Measurements from ENCODE around the gene CLSTN1. TPM values are rescaled to one million over a fixed set of nuclear protein-coding genes. Genes with fewer than 3 reads are reported as not detected.

Gene CLSTN1
- total RNA-seq, 1 donor from 2014 or later: 75.4 TPM

GRCh38 chr1:9728451-9729295 is 95.1 kb downstream of the CLSTN1 start:
- no peak overlapping the region for H3K27ac ChIP-seq
- Mint-ChIP-seq H3K4me1 (no peaks in the 10 kb centered on the region), H3K27ac (peak overlapping the region; percentile 28), H3K9me3 (peaks cover 2% of the 10 kb centered on the region), H3K36me3 (peaks cover 40% of the 10 kb centered on the region), H3K4me3 (no peak overlapping the region), H3K27me3 (ENCODE audit: insufficient read depth, low read depth) (peaks cover 8% of the 10 kb centered on the region)
- H3K9ac ChIP-seq: no peak overlapping the region
- H3F3A ChIP-seq (ENCODE audit: low read depth): no peaks in the 10 kb centered on the region
- no peak overlapping the region for H3K4me2 ChIP-seq
- peaks cover 7% of the 10 kb centered on the region for H4K20me1 ChIP-seq (ENCODE audit: low read depth)
- H2AFZ ChIP-seq (replicated peaks): no peak overlapping the region
- H3K4me1 ChIP-seq: no peaks in the 10 kb centered on the region
- H3K27me3 ChIP-seq: no peaks in the 10 kb centered on the region
- H3K9me3 ChIP-seq (ENCODE audit: low read depth): no peaks in the 10 kb centered on the region
- DNase-seq (ENCODE audit: low spot score): no peak
- TF ChIP-seq EZH2 (IDR thresholded peaks at IDR 0.05) (no peak), CTCF (IDR thresholded peaks at IDR 0.05) (no peak), EZH2phosphoT487 (IDR thresholded peaks at IDR 0.05) (no peak)
- no peak overlapping the region for H3K4me3 ChIP-seq
- H3K79me2 ChIP-seq (ENCODE audit: low read depth): no peaks in the 10 kb centered on the region
- no peaks in the 10 kb centered on the region for H3K36me3 ChIP-seq

GRCh38 chr1:9726905-9727595 is 96.7 kb downstream of the CLSTN1 start:
- Histone ChIP-seq H3K9me3 (ENCODE audit: low read depth) (no peaks in the 10 kb centered on the region), H3K9ac (no peak overlapping the region), H3K27me3 (no peaks in the 10 kb centered on the region), H3K4me3 (no peak overlapping the region), H3K27ac (peak overlapping the region; percentile 58), H3K4me1 (no peaks in the 10 kb centered on the region), H4K20me1 (ENCODE audit: low read depth) (peaks cover 7% of the 10 kb centered on the region), H3F3A (ENCODE audit: low read depth) (no peaks in the 10 kb centered on the region), H2AFZ (replicated peaks) (no peak overlapping the region), H3K79me2 (ENCODE audit: low read depth) (no peaks in the 10 kb centered on the region), H3K36me3 (no peaks in the 10 kb centered on the region), H3K4me2 (no peak overlapping the region)
- peaks cover 8% of the 10 kb centered on the region for H3K27me3 Mint-ChIP-seq (ENCODE audit: insufficient read depth, low read depth)
- DNase-seq (ENCODE audit: low spot score): no peak
- H3K36me3 Mint-ChIP-seq: peaks cover 27% of the 10 kb centered on the region
- H3K4me3 Mint-ChIP-seq: no peak overlapping the region
- H3K27ac Mint-ChIP-seq: no peak overlapping the region
- no peaks in the 10 kb centered on the region for H3K4me1 Mint-ChIP-seq
- no peak for TF ChIP-seq EZH2 (IDR thresholded peaks at IDR 0.05)
- TF ChIP-seq CTCF (IDR thresholded peaks at IDR 0.05): no peak
- no peak for TF ChIP-seq EZH2phosphoT487 (IDR thresholded peaks at IDR 0.05)
- peaks cover 5% of the 10 kb centered on the region for H3K9me3 Mint-ChIP-seq

GRCh38 chr1:9726406-9726805 is 97.4 kb downstream of the CLSTN1 start:
- no peaks in the 10 kb centered on the region for H3K4me1 Mint-ChIP-seq
- H3K27ac Mint-ChIP-seq: no peak overlapping the region
- TF ChIP-seq CTCF (IDR thresholded peaks at IDR 0.05): no peak
- TF ChIP-seq EZH2 (IDR thresholded peaks at IDR 0.05): no peak
- no peak for TF ChIP-seq EZH2phosphoT487 (IDR thresholded peaks at IDR 0.05)

More at GRCh38 chr1:9726406-9726805, 97.4 kb downstream of the CLSTN1 start:
- peaks cover 5% of the 10 kb centered on the region for H3K9me3 Mint-ChIP-seq
- Histone ChIP-seq H3K27ac (peak overlapping the region; percentile 58), H4K20me1 (ENCODE audit: low read depth) (peaks cover 7% of the 10 kb centered on the region), H3K4me2 (no peak overlapping the region), H3K9ac (no peak overlapping the region), H3K4me1 (no peaks in the 10 kb centered on the region), H2AFZ (replicated peaks) (no peak overlapping the region), H3K9me3 (ENCODE audit: low read depth) (no peaks in the 10 kb centered on the region), H3K27me3 (no peaks in the 10 kb centered on the region), H3K4me3 (no peak overlapping the region), H3F3A (ENCODE audit: low read depth) (no peaks in the 10 kb centered on the region), H3K79me2 (ENCODE audit: low read depth) (no peaks in the 10 kb centered on the region), H3K36me3 (no peaks in the 10 kb centered on the region)
- DNase-seq (ENCODE audit: low spot score): no peak
- no peak overlapping the region for H3K4me3 Mint-ChIP-seq
- peaks cover 21% of the 10 kb centered on the region for H3K36me3 Mint-ChIP-seq
- H3K27me3 Mint-ChIP-seq (ENCODE audit: insufficient read depth, low read depth): peaks cover 6% of the 10 kb centered on the region

Measured in neural progenitor cell (in vitro differentiated cells).